Right renal cortex interstitium (tissue), 3 donors: ENCODE data around the gene AFAP1L2. TPM values are rescaled to one million over a fixed set of nuclear protein-coding genes. Genes with fewer than 3 reads are reported as not detected.

Experiments
- DNase-seq, 3 donors: peaks; one replicate each; pipeline ENCODE4 v3.0.0-alpha.2; 2013; ENCODE audit warnings: low read depth in 3 of 3, low spot score in 2 of 3
- polyA plus RNA-seq, 3 donors: library from polyadenylated mRNA; unstranded; fragments of 120-200 nt; gene quantifications; one replicate each; pipeline ENCODE4 v1.2.1, GENCODE V29; 2013; ENCODE audit not compliant: insufficient read length in 3 of 3

AFAP1L2 gene
- polyA plus RNA-seq, 3 donors = 42.2 to 48.0 (median 44.4) TPM

DNA sequence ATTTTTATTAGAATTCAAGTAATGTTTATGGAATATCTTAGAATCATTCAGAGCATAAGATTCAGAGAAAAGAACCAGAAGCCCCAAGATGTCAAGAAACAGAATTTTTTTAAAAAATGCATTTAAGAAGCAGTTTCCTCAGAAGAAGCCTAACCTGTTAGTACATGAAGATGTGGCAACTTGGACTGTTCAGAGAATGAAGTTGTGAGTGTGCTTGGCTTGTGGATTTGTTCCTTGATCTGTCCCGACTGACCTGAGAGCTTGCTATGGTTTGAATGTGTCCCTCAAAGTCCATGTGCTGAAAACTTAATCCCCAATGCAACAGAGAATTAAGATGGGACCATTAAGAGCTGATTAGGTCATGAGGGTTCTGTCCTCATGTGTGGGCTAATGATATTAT lies 13.8 kb upstream of the AFAP1L2 start:
- no peak for DNase-seq

DNA sequence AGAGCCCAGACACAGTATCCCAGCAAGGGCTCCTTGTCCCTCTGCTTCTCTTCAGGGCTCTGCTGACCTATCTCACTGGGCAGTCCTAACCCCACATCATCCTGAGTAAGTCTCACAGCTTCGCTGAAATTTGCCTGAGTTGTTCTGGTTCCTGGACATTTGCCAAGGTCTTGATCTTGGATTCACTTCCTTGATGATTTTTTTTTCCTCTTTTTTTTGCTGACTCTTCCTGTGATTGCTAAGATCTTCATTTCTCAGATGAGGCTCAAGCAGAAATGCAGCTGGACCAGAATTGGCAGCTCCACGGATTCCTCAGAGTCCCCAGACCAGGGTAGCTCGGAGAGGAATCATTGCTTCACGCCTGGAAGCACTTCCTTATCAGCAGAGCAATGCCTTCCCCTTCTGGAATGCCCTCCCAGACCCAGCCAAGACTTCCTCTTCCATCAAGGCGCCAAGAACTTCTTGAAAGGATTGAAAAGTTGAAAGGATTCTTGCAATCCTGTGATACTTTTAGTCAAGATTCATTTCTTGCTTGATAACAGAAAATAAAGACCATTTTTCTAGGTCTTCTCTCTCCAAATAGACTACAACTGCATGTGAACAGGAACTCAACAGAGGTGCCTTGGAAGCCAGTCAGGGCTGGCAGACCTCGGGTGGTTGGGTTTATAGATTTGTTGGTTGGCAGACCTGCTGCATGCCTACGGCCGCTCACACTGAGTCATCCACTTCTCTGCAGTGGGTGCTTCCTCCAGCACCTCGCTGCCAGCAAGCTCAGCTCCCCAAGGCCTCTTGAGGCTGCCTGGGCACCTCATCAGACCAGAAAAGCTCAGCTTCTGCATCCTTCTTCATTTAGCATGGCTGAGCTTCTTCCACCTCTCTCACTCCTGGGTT lies 8.8 kb upstream of the AFAP1L2 start:
- no peak for DNase-seq

DNA sequence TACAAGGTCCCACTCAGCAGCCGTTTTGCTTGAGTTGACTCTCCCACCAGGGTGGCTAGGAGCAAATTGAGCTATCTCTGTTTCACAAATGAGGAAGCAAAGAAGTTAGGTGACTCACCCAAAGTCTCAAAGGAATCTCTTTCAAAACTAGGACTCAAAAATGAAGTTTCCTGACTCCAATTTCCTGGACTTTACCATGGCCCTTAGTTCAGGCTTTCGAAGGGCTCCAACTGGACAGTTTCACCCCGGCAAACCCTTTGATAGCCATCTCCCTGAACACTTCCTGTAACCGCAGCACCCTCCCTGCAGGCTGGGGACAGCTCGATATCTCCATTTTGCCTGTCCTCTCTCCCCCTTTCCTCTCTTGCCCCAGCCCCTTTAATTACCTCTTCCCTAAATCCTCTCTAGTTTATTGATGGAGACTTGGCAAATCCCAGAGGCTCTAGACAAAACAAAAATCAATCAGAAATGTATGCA lies 4.7 kb upstream of the AFAP1L2 start:
- no peak for DNase-seq

DNA sequence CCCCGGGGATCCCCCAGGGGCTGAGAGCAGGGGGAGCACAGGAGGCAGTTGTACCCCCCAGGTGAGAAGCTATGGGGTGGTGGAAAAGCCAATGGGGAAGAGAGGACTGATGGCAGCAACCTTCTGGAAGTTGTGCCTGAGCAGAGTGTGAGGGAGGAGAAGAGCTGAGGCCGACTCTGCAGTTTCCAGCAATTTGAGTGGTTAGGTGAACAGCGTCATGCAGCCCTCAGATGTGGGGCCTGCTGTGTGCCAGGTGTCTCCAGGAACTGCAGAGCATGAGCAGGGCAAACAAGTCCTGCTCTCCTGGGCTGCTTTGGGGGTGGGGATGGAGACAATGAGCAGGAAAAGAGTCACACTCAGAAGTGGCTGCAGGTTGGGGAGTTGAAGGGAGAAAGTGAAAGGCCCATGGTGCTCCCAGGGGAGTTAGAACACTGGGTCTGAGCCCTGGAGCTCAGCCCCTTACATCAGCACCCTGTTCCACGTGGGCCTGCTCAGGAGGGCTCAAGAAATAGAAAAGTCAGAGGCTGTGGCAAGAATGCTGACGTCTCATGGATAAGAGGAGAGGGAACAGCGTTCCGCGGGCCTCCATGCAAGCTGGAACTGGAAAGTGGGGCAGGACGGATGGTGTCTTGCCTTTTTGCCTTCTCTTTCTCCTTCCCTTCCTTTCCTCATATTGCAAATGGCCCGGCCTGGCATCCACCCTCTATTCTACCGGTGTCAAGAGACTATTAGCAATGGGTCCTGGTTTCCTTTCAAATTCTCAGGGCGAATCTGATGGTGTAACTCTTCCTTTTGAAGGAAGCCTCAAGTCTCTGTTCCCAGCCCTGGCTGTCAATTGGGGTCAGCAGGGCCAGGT lies 4.0 kb upstream of the AFAP1L2 start:
- DNase-seq = no peak

DNA sequence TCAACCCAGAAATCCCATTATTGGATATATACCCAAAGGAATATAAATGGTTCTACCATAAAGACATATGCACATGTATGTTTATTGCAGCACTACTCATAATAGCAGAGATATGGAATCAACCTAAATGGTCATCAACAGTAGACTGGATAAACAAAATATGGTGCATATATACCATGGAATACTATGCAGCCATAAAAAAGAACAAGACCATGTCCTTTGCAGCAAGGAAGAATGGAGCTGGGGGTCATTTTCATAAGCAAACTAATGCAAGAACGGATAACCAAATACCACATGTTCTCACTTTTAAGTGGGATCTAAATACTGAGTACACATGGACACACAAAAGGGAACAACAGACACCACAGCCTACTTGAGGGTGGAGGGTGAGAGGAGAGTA lies 2.2 kb upstream of the AFAP1L2 start:
- no peak for DNase-seq

DNA sequence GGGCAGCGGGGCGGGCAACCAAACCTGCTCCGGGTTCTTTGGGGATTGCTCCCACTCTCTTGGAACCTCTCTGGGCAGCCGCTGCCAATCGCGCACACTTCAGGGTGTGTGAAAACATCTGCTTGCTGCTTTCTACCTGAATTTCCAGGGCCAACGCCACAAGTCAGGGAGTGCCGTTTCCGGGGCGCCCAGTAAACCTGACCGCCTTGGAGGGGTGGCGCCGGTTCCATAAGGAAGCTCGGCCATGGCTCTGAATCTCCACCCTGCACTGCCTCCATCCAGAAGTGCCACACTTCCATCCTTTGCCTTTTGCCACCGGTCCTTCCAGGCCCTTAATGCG lies 679 bp upstream of the AFAP1L2 start:
- no peak for DNase-seq

DNA sequence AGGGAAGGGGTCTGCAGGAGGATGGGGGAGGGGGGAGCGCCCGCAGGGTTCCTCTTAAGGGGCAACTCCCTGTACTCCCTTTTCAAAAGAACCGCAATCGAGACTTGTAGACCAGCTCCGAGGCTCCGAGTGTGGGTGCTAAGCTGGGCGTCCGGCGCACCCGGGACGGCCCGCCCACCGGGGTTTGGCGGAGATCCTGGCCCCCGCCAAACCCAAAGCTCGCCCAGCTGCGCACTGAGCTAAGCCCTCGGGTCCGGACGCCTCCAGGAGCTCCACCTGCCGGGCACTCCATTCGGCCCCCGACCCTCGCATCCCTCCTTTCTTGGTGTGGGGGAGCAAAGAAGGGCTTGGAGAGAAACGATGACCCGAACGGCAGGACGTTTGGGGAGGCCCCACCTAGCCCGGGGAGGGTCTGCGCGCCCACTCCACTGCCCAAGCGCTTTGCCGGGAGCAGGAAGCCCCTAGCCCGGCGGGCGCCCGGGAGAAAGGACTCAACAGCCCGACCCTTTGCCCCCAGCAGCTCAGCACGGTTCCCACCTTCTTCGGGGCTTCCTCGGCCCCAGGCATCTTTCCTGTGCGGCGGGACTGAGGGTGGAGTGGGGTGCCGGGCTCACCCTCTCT lies 651 bp downstream of the AFAP1L2 start:
- DNase-seq = no peak

DNA sequence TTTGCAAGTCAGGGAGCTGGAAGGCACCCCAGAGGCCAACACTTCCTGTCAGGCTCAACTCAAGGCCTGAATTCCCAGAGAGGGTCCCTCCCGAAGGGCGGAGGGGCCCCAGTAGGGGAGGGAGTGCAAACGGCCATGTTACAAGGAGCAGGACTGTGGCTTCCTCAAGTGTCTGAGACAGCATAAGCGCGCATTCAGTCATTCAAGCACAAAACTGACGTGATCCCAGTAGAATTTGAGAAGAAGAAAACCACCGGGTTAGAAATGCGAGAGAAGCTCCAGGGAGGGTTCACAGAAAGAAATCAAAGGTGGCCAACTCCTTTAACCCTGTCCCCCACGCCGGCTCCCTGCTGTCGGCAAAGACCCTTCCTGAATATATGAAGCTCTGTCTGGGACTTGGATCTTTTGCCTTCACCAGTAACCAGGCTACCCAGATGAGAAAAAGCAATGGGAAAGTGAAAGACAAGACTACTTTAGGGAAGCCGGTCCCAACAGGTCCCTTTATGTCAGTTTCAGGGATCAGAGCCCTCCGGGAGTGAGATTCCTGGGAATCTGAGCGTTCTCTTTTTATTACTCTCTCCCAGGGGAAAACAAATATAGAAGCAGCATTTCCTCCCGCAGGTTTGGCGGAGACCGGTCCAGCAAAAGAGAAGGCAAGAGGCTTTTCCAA lies 1.3 kb downstream of the AFAP1L2 start:
- no peak for DNase-seq

DNA sequence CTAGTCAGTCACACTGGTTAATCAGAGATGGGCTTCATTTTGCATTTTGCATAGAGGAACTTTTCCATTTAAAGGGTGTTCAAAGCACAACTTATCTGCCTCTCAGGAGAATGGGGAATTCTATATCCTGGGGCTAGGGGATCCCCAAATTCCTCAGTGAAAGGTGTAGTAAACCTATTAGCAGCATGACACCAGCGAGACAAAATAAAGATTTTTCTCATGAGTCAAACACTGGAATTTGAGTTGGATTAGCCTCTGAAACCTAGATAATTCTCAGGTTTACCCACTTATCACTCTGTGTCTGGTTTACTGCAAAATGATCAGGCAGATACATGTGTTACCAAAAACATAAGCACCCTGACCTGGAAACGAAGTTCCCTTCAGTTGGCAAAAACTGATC lies 2.1 kb downstream of the AFAP1L2 start:
- DNase-seq = no peak

DNA sequence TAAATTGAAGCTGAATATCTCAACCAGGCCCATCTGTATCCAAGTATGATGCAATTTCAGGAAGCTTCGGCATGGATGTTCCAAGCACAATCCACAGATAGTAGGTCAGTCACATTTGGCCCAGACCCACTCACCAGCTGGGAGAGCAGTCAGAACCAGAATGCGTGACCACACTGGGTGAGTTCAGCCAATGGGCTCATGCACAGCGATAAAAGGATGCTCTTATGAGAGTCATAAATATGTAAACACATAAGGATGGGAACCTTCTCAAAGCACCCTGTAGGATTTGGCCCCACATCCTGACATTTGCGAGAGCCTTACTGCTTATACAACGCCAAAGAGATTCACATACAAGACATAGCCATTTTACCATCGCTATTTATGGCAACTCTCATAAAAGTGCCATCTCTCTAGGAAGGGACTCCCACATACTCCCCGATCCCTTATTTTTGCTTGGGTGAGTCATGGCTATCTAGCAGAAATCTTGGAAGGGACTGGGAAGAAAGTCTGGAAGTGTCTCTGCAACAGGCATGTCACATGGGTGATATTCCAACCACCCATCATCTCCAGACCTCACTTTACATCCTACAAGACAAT lies 3.0 kb downstream of the AFAP1L2 start:
- DNase-seq = no peak

DNA sequence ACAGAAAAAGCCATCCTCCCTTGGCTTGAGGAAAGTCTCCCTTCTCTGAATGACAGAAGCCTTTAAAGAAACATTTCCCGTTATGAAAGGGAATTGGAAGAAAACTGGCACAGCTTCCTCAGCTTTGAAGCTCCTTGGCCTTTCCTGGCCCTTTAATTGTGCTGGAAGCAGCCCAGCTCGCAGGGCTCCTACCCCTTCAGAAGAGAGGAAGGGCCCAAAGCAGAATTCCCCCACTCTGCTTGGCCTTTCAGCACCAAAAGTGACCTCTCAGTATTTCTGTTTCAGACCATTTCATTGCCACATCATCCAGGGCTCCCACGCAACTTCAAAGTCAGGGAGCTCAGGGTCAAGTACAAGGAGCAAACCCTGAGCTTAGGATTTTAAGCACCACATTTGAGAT lies 4.2 kb downstream of the AFAP1L2 start:
- DNase-seq = no peak

DNA sequence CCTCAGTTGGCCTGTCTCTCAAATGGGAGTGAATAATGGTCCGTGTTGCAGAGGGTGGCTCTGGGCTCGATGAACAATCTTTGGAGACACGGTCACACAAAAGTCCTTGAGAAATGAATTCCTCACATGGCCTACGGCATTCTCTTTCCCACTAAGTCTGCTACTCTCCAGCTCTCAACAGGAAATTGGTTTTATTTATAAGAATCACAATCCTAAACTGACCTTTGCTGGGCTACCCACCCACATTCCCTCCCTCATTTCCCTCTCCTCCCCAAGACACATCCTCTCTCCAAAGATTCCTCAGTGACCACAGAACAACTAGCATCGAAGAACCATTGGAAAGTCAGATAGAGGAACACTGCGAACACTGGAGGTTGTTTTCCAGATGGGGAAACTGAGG lies 4.7 kb downstream of the AFAP1L2 start:
- no peak for DNase-seq

DNA sequence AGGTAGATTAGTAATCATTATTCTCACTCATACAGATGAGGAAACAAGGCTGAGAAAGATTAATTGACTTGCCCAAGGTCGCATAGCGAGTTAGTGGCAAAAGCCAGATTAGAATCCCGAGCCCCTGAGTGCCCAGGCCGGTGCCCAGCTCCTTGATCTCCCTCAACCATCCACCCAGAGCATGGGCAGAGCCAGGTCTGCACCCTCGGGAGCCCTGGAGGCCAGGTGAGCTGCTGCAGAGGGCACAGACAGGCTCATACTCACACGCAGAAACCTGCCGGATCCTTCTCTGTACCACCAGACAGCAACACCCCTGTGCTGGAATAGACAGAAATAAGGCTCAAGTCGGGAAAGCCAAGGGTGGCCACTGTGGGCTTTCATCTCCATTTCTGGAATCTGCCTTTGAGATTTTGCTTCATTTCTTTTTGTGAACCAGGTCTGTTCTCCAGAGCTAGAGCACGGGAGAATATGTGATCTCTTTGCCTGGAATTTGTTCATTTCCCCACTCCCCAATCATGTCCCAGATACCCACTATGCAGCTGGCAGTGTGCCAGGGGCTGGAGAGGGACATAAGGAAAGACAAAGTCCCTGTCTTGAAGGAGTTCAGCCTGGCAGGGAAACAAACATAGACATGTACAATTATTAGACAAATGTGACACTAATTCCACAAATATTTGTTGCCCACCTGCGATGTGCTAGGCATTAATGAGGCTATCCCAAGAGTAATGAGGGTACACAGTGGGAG lies 5.5 kb downstream of the AFAP1L2 start:
- DNase-seq = no peak

DNA sequence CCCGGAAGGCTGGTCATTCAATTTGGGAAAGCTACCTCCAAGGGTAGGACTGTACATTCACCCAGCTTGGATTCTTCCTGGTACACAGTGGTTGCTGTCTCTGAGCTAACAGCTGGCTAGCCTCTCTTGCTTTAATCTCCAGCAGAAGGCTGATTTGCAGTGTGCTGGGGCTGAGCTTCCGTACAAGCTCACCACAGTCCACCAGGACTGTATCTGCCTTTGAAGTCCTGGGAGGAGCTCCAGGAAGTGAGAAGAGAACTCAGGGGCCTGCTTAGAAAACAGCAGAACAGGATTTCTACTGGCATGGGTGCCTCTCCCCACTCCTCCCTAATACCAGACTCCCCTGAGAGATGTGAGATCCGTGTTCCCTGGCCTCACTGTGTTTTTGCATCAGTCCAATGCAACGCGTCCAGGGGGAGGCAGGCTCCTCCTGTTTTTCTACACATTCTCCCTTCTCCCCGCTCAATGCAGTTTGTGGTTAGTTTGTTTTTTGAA lies 6.6 kb downstream of the AFAP1L2 start:
- DNase-seq = no peak

DNA sequence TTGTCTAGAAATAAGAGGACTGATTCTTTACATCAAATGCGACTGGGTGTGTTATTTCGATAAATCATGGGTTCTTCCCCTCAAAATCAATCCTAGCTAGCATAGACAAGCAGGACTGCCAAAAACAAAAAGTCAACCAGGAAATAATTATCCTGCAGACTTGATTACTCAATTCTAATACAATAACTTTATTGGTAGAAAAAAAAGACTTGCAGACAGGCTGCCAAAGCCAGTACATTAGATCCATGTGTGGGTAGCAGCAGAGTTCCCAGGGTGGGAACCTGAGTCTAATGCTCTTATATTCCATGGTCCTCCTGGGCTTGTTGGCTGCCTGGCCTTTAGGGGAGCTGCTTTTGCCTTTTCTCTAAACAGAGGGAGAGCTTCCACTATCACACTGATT lies 7.8 kb downstream of the AFAP1L2 start:
- no peak for DNase-seq

DNA sequence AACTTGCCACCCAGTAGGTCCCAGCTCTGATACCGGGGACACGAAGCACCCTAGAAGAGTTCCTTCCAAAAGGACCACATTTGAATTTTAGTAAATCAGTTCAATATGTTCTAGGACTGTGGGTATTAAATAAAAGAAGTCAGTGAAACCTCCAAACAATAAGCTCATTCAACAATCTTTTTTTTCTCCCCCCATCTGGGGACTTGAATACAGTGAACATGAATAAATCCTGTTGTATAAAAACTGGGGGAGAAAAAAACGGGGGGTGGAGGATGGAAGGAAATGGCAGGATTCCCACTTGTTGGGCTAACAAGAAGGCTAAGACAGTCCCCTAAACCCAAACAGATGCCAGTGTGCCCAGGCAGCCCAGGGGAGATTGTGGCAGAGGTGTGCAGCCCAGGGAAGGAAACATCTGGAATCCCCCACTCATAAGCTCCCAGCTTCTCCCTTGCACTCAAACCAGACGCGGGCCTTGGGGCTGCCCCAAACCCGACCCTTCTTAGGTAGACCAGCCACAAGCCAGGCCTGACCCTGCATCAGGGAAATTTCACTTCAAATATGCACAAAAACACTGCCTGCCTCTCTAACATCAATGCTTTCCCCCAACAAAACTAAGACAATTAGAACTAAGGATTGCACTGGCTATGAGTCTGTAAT lies 8.8 kb downstream of the AFAP1L2 start:
- no peak for DNase-seq

DNA sequence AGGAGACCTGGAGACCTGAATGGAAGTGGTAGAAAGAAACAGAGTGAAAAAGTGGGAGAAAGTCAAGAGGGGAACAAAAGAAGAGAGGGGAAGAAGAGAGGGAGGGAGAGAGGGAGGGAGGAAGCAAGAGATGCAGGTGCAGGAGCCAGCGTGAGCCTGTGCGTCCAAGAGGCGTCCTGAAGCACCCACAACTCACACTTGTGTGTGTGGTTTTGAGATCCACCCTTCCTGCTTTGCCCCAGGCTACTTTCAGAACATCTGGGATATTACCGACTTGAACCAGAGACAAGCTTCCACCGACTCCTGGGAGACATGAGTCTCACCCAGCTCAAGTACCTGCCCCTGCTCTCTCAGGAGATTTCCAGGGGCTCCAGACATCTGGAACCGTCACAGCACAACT lies 9.8 kb downstream of the AFAP1L2 start:
- DNase-seq = no peak

DNA sequence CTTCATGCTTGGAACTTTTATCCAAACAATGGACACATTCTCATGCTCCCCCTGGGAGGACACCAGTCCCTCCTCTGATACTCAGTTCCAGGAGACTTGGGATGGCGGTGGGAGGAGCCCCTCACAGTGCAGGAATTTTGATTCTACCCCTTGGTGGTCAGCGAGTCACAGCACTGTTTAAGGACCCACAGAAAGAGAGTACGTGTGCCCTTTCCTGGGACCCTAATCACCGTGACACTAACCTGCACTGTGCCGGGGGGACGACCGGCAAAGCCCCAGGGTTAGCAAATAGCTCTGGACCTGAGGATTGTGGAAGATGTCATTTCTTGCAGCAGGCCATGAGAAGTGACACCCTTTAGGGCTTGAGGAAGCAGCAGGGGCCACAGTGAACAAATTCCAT lies 10.4 kb downstream of the AFAP1L2 start:
- no peak for DNase-seq

DNA sequence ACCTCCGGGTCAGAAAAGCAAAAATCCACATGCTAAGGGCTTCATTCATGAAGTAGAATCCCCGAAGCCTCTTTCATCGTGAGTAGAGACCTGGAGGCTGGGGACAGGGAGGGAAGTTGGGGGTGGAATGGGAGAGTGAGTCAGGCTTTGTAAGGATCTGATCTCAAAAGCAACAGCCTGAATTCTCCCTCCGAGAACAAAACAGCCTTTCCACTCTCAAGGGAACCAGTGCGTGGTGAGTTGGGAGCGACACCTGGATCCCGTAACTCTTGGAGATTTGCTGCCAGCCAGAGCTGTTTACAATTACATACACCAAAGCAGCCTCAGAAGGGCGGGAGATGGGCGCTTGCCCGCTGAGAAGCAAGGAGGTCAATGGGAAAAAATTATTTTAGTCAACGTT lies 10.8 kb downstream of the AFAP1L2 start:
- DNase-seq = no peak
